Stimulated activated effector memory CD8-positive, alpha-beta T cell treated with anti-CD3 and anti-CD28 coated beads, Interleukin-12 subunit alpha, Interleukin-12 subunit beta, amount 100 ng/mL, for 72 hours (primary cell): ENCODE data around the gene PKNOX2.

Experiments
- ATAC-seq: fragments of 150-1000 bp; cut with Tn5 transposase; 2 replicates; pipeline ENCODE4 v1.10.0; 2021
- DNase-seq, 2 donors: peaks; one replicate each; pipeline ENCODE4 v3.0.0; 2021 to 2022; ENCODE audit warnings: low spot score in 2 of 2
- H3K27ac Mint-ChIP-seq: one replicate; pipeline ENCODE4 v1.8.0; 2022; ENCODE audit warnings: mild to moderate bottlenecking, mixed read lengths
- H3K36me3 Mint-ChIP-seq: one replicate; pipeline ENCODE4 v1.8.0; 2022; ENCODE audit warnings: mild to moderate bottlenecking, mixed read lengths
- H3K4me1 Mint-ChIP-seq: one replicate; pipeline ENCODE4 v1.8.0; 2022; ENCODE audit warnings: mixed read lengths
- H3K4me3 Mint-ChIP-seq: one replicate; pipeline ENCODE4 v1.8.0; 2022; ENCODE audit warnings: mild to moderate bottlenecking, mixed read lengths
- H3K9me3 Mint-ChIP-seq: one replicate; pipeline ENCODE4 v1.8.0; 2022; ENCODE audit warnings: mixed read lengths

The PKNOX2 gene

DNA sequence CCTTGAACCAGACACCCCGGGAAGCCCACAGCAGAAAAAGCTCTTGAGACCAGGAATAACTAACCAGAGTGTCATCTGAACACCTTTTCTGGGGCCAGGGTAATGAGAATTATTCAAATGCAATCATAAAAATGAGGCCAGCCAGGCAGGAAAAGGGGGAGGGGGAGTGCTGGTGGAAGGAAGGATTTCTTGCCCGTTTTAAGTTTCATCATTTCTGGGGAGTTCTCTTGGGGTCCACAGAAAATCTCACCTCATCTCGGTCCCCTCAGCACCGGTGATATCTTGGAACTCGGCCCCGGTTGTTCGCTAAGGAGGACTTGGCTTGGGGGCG is 495 bp upstream of the PKNOX2 start:
- Mint-ChIP-seq H3K4me3 (peak overlapping the region; percentile 89), H3K9me3 (no peaks in the 10 kb centered on the region)
- ATAC-seq, result no peak

DNA sequence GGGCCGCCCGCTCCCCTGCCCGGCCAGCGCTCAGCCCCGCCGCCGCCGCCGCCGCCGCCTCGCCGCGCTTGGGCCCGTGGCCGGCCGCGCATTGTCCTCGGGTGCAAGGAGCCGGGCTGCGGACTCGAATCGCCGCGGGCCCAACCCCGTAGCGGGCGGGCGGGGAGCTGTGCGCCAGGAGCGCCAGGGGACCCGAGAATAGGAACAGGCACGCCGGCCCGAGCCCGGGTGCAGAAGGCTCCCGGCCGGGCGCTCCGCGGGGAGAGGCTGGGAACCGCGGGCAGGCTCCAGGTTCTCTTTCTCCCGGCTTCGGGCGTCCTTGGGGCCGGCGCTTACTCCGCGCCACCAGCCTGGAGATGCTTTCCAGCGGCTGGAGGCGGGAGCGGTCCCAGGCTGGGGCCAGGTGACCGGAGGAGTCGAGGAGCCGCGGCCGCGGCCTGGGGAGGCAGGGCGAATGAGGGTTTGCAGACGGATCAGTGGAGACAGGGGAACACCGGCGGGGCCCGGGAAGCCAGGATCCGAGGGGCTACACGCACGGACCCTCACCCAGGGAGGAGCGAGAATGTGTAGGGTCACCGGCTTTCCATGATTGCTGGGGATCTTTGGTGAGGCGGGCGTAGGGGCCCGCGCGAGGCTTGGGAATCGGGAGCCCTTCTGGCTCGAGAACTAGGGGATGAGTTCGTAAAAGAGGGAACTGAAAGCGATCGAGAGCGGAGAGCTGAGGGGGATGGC is 726 bp downstream of the PKNOX2 start:
- DNase-seq (peak; percentile 12 to 54), ATAC-seq (peak; percentile 36)
- Mint-ChIP-seq H3K4me1 (peaks cover 26% of the 10 kb centered on the region), H3K9me3 (no peaks in the 10 kb centered on the region), H3K27ac (no peak overlapping the region), H3K36me3 (peaks cover 7% of the 10 kb centered on the region), H3K4me3 (peak overlapping the region; percentile 89)

More for the DNA sequence above, 495 bp upstream of the PKNOX2 start:
- Mint-ChIP-seq H3K4me1 (peaks cover 26% of the 10 kb centered on the region), H3K27ac (no peak overlapping the region), H3K36me3 (peaks cover 7% of the 10 kb centered on the region)
- DNase-seq, result no peak

DNA sequence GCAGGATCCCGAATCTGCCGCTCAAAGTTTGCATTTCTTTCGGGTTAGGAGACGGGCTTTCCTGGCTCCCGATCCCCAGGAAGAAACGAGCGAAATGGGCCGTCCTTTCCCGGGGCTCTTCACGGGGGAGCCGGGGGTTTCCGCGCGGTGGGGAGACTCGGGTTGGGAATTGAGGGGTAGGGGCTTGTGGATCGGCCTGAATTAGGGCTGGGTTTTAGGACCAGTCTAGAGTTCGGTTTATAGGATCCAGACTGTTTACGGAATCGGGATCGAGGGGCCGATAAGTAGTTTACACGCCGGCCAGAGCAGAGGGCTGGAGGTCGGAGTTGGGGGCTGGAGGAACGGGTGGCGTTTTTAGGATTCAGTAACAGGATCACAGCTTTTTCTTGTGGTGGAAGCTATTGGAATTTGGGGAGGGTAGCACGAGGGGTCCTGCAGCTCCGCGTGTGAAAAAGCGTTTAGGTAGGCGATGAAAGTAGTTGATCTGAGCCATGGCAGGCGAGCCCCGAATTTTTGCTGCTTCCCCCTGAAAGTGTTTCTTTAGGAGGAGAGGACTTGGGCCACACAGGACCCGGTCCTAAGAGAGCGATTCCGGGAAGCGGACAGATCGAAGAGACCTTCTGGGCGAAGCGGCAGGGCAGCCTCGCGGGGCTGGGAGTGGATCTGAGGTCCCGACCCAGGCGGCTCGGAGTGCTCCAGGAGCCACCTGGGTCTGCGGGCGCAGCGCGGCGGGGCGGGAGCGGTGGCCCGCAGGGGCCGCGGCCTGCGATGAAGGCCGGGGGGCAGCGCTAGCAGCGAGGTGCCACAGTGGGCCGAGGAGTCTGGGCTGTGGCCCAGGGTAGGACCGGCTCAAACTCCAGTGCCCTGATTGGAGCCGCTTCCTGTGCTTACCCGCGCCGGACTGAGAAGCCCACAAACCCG is 1.6 kb downstream of the PKNOX2 start:
- Mint-ChIP-seq H3K4me1 (peaks cover 26% of the 10 kb centered on the region), H3K27ac (no peak overlapping the region), H3K36me3 (peaks cover 7% of the 10 kb centered on the region), H3K9me3 (no peaks in the 10 kb centered on the region), H3K4me3 (peak overlapping the region; percentile 89)
- ATAC-seq (peak; percentile 2), DNase-seq (no peak)

DNA sequence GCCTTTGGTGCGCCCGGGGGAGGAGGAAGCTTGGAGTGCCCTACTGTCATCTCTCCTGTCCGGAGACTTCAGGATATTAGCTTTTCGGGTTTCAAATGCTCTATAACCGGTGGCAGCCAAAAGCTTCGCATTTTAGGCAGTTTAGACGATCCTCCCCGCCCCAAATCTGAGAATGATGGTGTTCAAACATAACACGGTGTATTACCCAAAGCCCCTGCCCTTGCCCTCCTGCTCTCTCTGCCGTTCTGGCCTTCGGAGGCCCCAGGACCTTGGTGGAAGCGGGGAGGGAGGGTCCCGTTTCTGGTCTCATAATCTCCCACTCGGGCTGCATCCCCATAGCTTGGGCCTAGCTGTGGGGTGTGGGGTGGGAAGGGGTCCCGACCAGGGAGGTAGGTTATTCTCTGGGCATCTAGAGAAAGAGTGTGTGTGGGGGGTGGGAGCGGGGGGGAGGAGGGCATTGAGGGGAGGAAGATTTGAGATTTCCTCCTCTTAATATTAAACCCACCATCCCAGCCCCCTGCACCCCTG is 2.3 kb downstream of the PKNOX2 start:
- DNase-seq (no peak), ATAC-seq (no peak)
- peaks cover 26% of the 10 kb centered on the region for H3K4me1 Mint-ChIP-seq
- H3K9me3 Mint-ChIP-seq, result no peaks in the 10 kb centered on the region
- peaks cover 7% of the 10 kb centered on the region for H3K36me3 Mint-ChIP-seq
- H3K27ac Mint-ChIP-seq, result no peak overlapping the region
- no peak overlapping the region for H3K4me3 Mint-ChIP-seq

DNA sequence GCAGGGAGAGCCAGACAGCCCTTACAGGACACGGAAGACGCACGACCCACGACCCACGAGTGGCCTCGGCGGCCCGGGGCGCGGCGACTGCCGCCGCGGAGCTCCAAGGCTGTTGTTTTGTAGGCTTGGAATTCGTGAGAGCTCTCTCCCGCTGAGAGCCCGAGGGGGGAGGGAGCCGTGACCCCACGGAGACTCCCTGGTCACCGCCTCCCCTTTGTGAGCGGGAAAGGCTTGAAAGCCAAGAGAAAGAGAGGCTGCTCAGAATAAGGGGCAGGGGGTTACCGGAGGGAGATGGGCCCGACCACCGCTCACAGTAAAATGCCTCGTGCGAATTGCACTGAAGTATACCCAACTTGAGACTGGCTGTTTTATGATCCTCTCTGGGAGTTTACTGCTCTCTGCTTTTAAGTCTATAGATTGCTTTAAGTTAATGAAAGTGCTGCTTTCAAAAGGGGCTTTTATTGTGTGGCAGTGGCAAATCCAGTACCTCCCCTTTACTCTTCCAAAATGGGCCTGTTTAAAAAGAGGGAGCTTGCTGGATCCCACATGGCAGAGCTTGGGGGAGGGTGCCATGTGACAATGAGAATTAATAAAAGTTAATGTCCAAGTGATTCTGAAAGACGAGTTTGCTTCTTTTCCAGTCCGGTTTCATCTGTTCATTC is 2.9 kb downstream of the PKNOX2 start:
- Mint-ChIP-seq H3K9me3 (no peaks in the 10 kb centered on the region), H3K4me1 (peaks cover 26% of the 10 kb centered on the region)
- ATAC-seq, result no peak

DNA sequence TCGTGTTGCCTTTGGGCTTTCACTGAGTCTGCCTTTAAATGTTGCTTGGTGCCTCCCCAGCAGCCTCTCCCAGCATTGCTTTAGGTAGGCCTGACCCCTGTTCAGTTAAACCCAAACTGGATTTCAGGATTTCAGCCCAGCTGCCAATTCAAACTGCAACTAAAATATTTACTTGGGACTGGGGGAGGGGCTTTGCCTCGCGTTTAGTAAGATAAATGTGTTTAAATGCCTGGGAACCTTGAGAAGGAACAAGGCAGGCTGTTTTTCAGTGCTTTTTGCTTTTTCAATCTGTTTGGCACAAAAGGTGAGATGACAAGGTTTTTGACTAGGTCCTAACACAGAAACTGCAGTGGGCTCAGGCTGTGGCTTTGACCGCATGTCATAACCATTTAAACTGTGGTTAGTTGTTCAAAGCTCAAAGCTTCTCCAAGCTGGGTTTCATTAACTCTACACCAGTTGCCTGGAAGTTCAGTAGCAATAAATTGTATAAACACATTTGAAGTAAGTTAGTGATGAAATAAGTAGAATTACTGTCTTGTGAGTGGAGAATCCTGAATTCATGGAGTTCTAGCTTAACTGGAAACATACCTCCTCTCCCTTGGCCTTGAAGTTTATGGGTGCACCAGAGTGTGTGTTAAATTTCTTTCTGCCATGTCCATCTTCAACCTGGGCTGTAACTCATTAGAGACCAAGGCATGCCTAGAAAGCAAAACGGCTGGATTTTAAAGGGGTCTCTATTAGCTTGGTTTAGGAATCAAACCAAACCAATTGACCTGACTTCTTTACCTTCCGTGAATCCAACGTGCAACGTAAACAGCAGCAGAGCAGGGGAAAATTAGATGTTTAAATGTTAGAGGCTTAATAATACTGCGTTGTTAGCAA is 3.6 kb downstream of the PKNOX2 start:
- Mint-ChIP-seq H3K4me1 (peaks cover 26% of the 10 kb centered on the region), H3K4me3 (no peak overlapping the region), H3K36me3 (peaks cover 7% of the 10 kb centered on the region), H3K9me3 (no peaks in the 10 kb centered on the region), H3K27ac (no peak overlapping the region)
- DNase-seq, result no peak
- no peak for ATAC-seq

More for the DNA sequence above, 2.9 kb downstream of the PKNOX2 start:
- H3K36me3 Mint-ChIP-seq, result peaks cover 7% of the 10 kb centered on the region
- no peak for DNase-seq
- no peak overlapping the region for H3K4me3 Mint-ChIP-seq
- H3K27ac Mint-ChIP-seq, result no peak overlapping the region

DNA sequence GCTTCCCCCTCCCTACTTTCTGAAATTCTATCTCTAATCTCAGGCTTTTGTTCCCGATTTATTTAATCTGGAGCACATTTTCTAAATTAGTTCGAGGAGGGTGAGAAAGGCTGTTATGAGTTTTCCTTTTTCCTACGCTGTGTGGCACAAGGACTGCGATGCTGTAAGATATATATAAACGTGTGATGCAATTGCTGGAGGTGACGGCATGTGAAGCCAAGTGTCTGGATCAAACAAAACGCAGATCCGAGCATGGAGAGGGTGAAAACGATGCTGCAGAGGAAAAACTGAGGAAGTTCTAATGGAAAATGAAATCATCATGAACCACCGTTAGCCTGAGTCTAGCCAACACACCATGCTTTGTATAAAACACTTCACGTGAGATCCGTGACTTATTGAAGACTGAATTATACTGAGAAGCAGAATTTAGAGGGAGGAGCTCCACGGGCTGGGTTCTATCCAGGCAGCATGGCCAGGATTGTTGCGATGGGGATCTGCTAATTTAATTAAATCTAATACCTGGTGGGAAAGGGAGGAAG is 4.4 kb downstream of the PKNOX2 start:
- Mint-ChIP-seq H3K4me1 (peaks cover 21% of the 10 kb centered on the region), H3K27ac (no peak overlapping the region), H3K36me3 (peaks cover 7% of the 10 kb centered on the region), H3K9me3 (no peaks in the 10 kb centered on the region), H3K4me3 (no peak overlapping the region)
- DNase-seq, result no peak
- no peak for ATAC-seq

DNA sequence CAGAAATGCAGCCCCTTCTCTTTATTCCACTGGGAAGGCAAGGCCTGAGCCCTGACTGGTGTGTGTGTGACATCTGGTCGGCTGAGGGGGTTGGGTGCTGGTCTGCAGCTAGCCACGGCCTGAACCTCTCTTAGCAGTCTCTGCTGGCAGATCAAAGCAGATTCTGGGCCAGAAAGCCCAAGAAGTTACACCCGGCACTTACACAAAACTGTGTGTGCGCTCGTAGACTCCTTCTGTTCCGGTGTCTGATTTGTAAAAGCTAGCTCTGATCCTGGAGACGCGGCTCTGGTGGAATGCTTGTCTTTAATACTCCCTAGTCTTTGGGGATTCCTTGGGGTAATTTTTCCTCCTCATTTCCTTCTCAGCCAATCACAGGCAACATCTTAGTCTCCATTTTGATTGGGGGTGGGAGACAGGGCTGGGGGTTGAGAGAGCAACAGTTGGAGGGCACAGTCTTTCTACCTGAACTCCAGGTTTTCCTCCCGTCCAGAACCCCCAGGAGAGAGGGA is 5.5 kb downstream of the PKNOX2 start:
- Mint-ChIP-seq H3K4me1 (peaks cover 13% of the 10 kb centered on the region), H3K4me3 (no peak overlapping the region), H3K36me3 (peaks cover 7% of the 10 kb centered on the region), H3K9me3 (no peaks in the 10 kb centered on the region), H3K27ac (no peak overlapping the region)
- no peak for DNase-seq
- no peak for ATAC-seq

DNA sequence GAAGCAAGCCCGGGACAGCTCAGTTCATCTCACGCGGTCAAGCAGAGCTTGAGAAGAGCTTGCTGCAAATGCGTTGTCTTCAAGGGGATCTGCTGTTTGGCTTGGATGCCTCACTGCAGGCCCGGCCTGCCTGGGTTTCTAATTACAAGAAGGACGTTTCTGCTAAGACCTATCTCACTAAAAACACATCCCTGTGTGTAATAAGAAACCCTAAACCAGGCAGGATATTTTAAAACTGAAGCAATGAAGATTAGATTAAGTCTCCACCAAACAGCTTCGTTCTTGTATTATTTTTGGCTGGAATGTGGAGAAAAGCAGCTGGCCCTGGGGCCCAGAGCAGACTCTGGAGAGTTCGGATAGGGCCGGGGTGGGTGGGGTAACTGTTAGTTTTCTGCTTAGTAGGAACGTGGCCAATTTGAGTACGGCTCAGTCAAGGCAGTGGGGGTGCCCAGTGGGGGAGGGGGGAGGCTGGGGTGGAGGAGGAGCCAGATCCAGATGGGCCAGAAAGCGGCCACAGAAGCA is 6.0 kb downstream of the PKNOX2 start:
- DNase-seq (no peak), ATAC-seq (no peak)
- H3K36me3 Mint-ChIP-seq, result peaks cover 7% of the 10 kb centered on the region
- no peak overlapping the region for H3K4me3 Mint-ChIP-seq
- no peaks in the 10 kb centered on the region for H3K9me3 Mint-ChIP-seq
- H3K27ac Mint-ChIP-seq, result no peak overlapping the region
- H3K4me1 Mint-ChIP-seq, result peaks cover 9% of the 10 kb centered on the region

DNA sequence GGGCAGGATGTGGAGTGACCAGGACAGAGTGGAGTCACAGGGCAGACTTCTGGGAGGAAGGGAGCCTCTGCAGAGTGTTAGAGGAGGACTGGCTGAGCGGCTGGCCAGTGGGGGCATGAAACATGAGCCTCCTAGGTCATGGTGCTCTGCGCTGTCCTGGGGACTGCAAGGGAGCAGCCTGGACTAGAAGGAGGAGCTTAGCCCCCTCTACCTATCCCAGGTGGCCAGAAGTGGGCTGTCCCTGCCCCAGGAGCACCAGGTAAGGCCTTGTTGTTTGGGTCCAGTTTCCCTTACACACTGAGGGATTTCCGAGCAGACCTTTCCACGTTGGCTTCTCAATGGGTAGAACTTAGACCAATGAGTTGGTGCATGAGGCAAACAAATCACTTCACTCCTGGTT is 7.4 kb downstream of the PKNOX2 start:
- Mint-ChIP-seq H3K27ac (no peak overlapping the region), H3K4me3 (no peak overlapping the region), H3K9me3 (no peaks in the 10 kb centered on the region), H3K36me3 (no peaks in the 10 kb centered on the region), H3K4me1 (no peaks in the 10 kb centered on the region)
- no peak for DNase-seq
- ATAC-seq, result no peak

DNA sequence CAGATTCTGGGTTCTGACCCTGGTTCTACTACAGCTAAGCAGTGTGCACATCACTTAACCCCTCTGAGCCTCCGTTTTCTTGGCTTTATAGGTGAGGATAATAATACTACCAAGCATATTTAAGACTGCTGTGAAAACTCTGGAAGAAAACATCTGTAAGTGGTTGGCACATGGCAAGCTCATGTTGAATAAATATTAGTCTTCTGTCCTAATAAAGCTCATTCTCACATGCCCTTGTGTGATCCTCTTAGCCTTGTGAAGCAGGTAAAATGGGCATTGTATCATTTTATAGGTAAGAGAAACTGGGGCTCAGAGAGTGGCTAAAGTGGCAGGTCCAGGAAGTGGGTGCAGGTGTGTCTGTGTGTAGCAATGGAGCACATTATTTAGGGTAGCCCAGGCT is 8.5 kb downstream of the PKNOX2 start:
- no peaks in the 10 kb centered on the region for H3K36me3 Mint-ChIP-seq
- H3K27ac Mint-ChIP-seq, result no peak overlapping the region
- DNase-seq (no peak), ATAC-seq (no peak)
- H3K4me1 Mint-ChIP-seq, result no peaks in the 10 kb centered on the region
- H3K9me3 Mint-ChIP-seq, result no peaks in the 10 kb centered on the region
- no peak overlapping the region for H3K4me3 Mint-ChIP-seq

DNA sequence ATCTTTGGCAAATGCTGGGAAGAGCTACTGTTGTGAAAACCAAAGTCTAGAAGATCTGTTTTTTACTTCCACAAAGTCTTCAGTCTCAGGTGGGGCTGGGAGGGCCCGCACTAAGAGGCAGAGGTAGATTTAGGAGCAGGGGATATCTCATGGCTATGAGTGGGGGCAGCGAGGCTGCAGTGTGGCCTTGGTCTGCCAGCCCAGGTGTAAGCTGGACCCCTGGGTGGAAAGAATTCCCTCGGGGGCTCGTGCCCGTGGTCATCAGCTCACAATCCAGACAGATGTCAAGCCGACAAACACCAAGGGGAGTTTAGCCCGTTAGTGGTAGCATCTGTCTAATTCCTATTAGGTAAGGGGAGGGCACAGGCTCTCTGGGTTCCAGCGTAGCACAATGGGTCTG is 9.0 kb downstream of the PKNOX2 start:
- no peak for DNase-seq
- H3K4me1 Mint-ChIP-seq, result no peaks in the 10 kb centered on the region

DNA sequence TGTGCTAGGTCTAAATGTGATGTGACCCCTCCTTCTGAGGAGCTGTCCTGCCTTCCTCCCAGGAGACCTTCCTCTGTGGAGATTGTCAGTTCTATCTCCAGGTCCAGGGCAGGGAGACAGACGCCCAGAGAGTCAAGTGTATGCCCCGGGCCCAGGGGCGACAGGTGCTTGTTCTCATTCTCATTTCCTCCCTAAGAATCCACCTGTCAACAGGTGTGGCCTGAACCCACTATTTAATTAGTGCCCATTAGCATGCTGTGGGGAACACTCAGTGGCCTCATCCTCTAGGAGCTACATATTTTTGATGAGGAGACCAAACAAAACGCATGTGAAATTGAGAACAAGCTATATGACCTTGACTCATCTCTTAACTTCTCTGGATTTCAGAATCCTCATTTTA is 9.5 kb downstream of the PKNOX2 start:
- DNase-seq, result no peak
- Mint-ChIP-seq H3K27ac (no peak overlapping the region), H3K4me1 (no peaks in the 10 kb centered on the region), H3K36me3 (no peaks in the 10 kb centered on the region), H3K9me3 (no peaks in the 10 kb centered on the region), H3K4me3 (no peak overlapping the region)
- no peak for ATAC-seq

More for the DNA sequence above, 9.0 kb downstream of the PKNOX2 start:
- no peak overlapping the region for H3K27ac Mint-ChIP-seq
- no peaks in the 10 kb centered on the region for H3K36me3 Mint-ChIP-seq
- no peak overlapping the region for H3K4me3 Mint-ChIP-seq
- no peaks in the 10 kb centered on the region for H3K9me3 Mint-ChIP-seq
- no peak for ATAC-seq

DNA sequence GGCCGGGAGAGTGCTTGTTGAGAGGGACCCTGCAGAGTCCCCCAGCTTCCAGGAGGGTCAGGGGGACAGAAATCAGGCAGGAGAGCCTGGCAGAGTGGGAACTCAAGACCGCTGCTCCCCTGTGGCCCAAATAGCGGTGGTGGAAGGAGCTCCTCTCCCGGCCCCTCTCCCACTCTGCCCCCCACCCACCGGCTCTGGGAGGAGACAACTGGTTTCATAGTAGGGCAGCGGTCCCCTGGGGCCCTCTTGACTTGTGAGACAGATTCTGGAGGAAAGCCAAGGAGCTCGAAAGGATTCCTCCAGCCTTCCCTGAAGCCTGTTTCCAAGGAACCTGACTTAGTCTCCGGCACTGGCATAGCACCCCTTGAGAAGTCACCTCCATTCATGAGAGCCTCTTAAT is 10.1 kb downstream of the PKNOX2 start:
- Mint-ChIP-seq H3K36me3 (no peaks in the 10 kb centered on the region), H3K27ac (no peak overlapping the region), H3K9me3 (no peaks in the 10 kb centered on the region), H3K4me3 (no peak overlapping the region), H3K4me1 (no peaks in the 10 kb centered on the region)
- ATAC-seq (no peak), DNase-seq (no peak)
